BJ (cell line): ENCODE data around the gene GLP1R. TPM values are rescaled to one million over a fixed set of nuclear protein-coding genes. Genes with fewer than 3 reads are reported as not detected.

ENCODE experiments used
- CTCF ChIA-PET: fragments of 350-600 bp; formaldehyde crosslinking; extraction: SDS; loops from one replicate; lab custom pipeline; 2021; ENCODE audit warnings: antibody characterized with exemption, inconsistent platforms; lab: Yijun Ruan, JAX
- POLR2A ChIA-PET: fragments of 300-600 bp; sonication (Branson Sonifier 250); formaldehyde crosslinking; extraction: SDS; loops from one replicate; lab custom pipeline; 2021; ENCODE audit warnings: antibody characterized with exemption; lab: Charles Lee
- DNase-seq: peaks from one replicate; pipeline ENCODE4 v3.0.0-alpha.2; 2011; ENCODE audit warnings: low read depth
- H3K27me3 ChIP-seq: 2 replicates; pipeline ENCODE4 v1.6.0; 2011; ENCODE audit warnings: low read length; ENCODE audit not compliant: control insufficient read depth, insufficient read depth
- H3K36me3 ChIP-seq: 2 replicates; pipeline ENCODE4 v1.5.1; 2011; ENCODE audit warnings: low read length; ENCODE audit not compliant: control insufficient read depth, insufficient read depth
- H3K4me3 ChIP-seq: 2 replicates; pipeline ENCODE4 v1.5.1; 2011; ENCODE audit warnings: low read depth, mild to moderate bottlenecking, control low read depth, low read length
- CTCF ChIP-seq: IDR thresholded peaks from 2 replicates; pipeline ENCODE4 v1.5.1; 2011; ENCODE audit warnings: low read depth, mild to moderate bottlenecking, control low read depth, inconsistent platforms, low read length, moderate library complexity; ENCODE audit not compliant: insufficient read depth
- polyA plus RNA-seq: library from polyadenylated mRNA; depleted of rRNA; stranded (reverse); fragments of >200 nt; gene quantifications from 2 replicates; pipeline ENCODE4 v1.2.3, GENCODE V29; 2011

GLP1R gene
- polyA plus RNA-seq, 1 experiment = not detected

GRCh38 chr6:39041072-39041471, 7.5 kb upstream of the GLP1R start:
- POLR2A ChIA-PET = no interaction called here
- TF ChIP-seq CTCF = no peak
- no peaks in the 10 kb centered on the region for H3K36me3 ChIP-seq

GRCh38 chr6:39043776-39044175, 4.8 kb upstream of the GLP1R start:
- TF ChIP-seq CTCF = no peak
- H3K36me3 ChIP-seq = no peaks in the 10 kb centered on the region
- CTCF ChIA-PET = no interaction called here
- POLR2A ChIA-PET = no interaction called here
- no peak overlapping the region for H3K4me3 ChIP-seq
- DNase-seq = no peak
- peaks cover 14% of the 10 kb centered on the region for H3K27me3 ChIP-seq

More at GRCh38 chr6:39041072-39041471, 7.5 kb upstream of the GLP1R start:
- CTCF ChIA-PET = interaction anchor here (0.6 kb wide), 1 partner anchor 9 kb away, joined by 3 read pairs; no protein-coding TSS in a partner anchor
- Histone ChIP-seq H3K4me3 (no peak overlapping the region), H3K27me3 (0 out of 2 replicates have a peak, but pooled peaks cover 1% of the 10 kb centered on the region)
- DNase-seq = no peak

GRCh38 chr6:39044181-39044580, 4.4 kb upstream of the GLP1R start:
- Histone ChIP-seq H3K27me3 (peaks cover 14% of the 10 kb centered on the region), H3K36me3 (no peaks in the 10 kb centered on the region), H3K4me3 (no peak overlapping the region)
- ChIA-PET POLR2A (no interaction called here), CTCF (no interaction called here)
- DNase-seq = no peak
- no peak for TF ChIP-seq CTCF

GRCh38 chr6:39047434-39048327, 900 bp upstream of the GLP1R start:
- ChIA-PET CTCF (no interaction called here), POLR2A (no interaction called here)
- no peak for DNase-seq
- Histone ChIP-seq H3K4me3 (no peak overlapping the region), H3K36me3 (no peaks in the 10 kb centered on the region), H3K27me3 (peaks cover 18% of the 10 kb centered on the region)
- no peak for TF ChIP-seq CTCF

- Histone ChIP-seq H3K36me3 (no peaks in the 10 kb centered on the region), H3K4me3 (no peak overlapping the region), H3K27me3 (peaks cover 18% of the 10 kb centered on the region)
- no peak for DNase-seq
- POLR2A ChIA-PET = no interaction called here
- CTCF ChIA-PET = interaction anchor here (0.6 kb wide), 1 partner anchor 9 kb away, joined by 3 read pairs; no protein-coding TSS in a partner anchor
- no peak for TF ChIP-seq CTCF
Observed at GRCh38 chr6:39049575-39050283, 1.1 kb downstream of the GLP1R start.
